NCI-H2171 (cell line): ENCODE measurements around the gene TMEM63B.
A peak's percentile ranks its signal among the peaks of the same experiment; 100 is the strongest.
"Not testable (repeated sequence)": the region's sequence is repeated elsewhere in the genome, so short reads cannot be mapped to it uniquely, and the experiment has no call there.

Source experiments
- DNase-seq: peaks from one replicate; lab custom pipeline; 2025; lab: John Stamatoyannopoulos, UW

The TMEM63B gene

DNA sequence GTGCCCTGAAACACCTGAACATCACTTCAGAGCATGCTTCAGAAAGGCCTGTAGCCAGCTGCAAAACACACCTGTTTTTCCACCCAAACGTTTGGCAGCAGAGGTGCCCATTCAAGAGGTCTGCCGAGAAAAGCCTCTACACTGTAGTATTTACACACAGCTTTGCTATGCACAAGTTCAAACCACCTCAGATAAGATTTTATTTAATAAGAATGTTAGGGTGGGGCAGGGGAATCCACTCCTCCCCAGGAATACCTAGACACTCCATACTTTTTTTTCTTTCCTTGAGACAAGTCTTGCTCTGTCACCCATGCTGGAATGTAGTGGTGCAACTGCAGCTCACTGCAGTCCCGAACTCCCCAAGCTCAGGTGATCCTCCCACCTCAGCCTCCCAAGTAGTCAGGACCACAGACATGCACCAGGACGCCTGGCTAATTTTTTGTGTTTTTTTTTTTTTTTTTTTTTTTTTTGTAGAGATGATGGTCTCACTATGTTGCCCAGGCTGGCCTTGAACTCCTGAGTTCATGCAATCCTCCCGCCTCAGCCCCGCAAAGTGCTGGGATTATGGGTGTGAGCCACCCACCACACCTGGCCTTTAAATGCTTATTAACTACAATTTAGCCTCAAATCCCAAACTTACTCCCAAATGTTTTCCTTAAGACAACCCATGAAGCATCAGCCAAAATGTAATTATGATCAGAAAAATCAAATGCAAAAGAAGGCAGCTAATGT is 9.8 kb upstream of the TMEM63B start:
- DNase-seq: no peak

DNA sequence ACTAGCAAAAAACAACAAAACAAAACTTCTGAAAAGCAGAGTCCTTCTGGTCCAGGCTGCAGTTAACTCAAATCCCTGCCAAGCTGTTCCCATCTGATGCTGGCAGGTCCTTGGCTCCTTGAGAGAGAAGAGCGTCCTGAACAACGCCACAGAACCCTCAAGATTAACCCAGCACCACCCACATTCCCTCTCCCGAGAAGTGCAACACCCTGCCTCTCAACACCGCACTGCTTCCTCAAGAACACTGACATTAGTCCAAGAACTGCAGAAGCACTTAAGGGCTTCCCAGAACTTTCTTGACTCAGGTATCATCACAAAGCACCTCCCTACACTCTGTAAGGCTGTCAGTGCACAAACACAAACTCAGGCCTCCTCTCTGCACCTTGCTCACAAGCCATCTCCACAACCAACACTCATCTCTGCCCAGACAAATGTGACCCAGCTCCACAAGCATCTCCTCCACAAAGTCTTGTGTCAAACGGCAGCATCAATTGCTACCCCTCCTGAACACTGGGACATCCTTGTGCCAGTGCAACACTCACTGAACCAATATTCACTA is 7.6 kb upstream of the TMEM63B start:
- no peak for DNase-seq

DNA sequence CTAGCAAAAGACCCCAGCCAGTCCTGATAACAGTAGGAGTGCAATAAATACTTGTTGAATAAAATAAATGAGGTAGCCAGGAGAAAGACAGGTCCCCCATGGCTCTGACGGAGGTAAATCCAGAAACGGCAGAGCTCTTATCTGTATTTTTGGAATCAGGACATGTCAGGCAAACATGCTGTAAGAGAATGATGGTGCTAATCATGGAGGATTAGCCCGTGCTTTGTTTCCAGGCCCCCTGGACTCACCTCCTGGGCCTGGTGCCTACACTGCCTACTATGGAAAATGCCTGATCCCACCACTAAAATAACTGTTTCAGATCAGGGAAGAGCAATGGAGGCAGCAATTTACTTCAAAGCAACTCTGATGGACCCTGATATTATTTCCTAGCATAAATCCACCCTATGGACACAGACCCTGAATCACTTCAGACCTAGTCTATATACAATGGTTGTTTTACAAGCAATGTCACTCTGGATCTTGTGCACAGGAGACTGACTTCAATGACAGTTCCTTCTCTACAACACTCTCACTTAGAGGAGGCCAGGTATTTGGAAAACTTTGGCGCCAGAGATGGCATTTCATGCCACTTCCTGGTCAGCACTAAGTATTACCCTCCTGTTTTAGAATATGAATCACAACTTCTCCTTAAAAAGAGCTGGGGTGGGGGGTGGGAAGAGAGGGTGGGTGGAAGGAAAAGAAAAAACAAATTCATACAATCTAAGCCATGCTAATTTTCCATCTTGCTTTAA is 6.5 kb upstream of the TMEM63B start:
- no peak for DNase-seq

DNA sequence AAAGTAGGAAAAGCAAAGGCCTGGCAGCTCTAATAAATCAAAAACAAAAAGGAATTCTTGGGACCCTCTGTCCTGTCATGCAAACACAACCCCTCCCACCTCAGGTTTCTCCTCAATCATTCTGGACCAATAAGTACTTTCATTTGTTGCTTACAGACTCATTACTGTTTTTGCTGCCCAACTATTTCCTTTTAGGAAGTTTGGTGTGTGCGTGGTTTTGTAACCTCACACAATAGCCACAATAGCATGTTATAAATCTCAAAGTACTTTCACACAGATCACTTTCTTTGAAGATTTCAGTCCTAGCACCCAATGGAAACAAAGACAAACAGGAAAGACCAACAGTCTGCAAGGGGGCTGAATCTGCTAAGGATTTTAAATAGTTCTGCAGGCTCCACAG is 4.6 kb upstream of the TMEM63B start:
- no peak for DNase-seq

DNA sequence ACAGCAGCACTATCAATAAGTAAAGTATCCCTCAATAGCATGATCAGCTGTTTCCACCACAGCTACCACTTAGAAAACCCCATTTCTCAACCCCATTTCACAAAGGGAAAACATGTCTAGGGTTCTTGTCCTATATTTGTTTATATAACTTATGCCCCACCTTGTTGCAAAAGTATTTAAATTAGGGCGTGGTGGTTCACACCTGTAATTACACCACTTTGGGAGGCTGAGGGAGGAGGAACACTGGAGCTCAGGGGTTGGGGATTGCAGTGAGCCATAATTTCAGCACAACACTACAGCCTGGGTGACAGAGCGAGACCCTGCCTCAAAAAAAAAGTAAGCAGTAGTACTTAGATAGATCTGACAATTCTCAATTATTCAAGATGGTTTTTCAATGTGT is 3.8 kb upstream of the TMEM63B start:
- DNase-seq: no peak

DNA sequence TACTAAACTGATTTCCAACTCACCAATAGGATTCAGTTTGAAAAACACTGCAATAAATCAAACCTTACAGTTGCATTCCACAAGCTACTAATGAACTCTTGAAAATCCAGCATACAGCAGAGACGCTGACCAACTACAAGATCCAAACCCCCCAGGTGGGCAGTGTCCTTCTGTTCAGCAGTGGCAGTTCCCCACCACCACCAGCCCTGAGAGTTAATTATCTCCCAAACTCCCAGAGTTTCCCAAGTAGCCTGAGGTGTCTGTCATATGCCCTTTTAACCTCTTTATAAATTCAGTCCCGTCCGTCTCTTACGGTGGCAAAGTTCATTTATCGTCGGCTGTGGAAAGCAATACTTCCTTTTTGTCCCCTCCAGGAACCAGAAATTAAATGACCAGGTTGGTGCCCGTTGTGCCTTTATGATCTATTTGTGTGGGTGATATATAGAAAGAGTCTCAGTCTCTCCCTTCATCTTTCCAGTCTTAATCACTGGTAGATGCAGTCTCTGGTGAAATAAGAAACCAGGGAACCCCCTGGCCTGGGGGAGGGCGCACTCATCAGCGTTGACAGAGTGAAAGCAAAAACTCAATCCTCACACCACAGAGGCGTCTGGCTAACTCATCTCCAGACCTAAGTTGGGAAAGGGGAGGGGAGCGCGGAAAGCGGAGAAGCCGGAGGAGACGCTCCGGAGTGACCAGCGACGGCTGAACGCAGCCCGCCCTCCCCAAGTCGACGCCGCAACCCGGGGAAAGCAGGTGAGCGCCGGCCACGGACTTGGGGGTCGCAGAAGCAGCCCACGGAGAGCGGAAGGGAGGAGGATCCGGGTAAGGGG is 819 bp upstream of the TMEM63B start:
- DNase-seq: peak; percentile 4

DNA sequence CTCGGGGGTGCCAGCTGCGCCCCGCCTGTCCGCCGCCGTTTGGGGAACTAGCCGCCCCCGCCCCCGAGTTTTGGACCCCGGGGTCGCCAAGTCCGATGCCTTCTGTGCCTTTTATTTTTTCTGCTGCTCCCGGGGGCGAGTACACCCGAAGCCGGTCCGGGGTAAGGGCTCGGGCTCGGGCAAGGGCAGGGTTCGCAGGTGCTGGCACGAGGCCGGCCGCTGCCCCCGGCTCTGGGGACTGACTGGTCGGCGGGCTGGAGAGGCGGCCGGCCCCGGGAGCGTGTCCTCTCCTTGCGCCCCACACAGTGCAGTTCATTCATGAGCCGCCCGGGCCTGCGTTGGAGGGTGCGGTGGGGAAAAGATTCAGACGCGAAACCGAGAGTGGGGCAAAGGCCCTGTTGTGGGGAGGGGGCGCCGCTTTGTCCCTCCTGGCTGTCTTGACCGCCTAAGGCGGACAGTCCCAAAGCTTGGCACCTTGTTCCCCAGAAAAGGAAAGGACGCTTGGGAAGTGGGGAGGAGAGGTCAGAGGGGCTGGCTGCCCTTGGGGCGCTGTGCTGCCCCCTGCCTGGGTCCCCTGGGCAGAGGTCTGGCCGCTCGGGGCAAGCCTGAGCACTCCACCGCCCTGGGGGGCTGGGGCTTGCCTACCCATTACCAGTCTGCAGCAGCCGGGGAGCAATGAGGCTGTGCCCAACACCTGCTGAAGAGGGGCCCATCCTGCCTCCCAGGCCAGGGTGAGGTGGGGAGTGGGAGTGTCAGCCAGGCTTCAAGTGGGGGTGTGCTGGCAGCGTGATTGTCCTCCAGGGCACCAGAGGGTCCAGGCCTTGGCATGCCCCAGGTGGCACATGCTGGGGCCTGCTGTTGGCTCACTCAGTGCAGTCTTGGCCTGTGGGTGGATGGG is 915 bp downstream of the TMEM63B start:
- DNase-seq: no peak

DNA sequence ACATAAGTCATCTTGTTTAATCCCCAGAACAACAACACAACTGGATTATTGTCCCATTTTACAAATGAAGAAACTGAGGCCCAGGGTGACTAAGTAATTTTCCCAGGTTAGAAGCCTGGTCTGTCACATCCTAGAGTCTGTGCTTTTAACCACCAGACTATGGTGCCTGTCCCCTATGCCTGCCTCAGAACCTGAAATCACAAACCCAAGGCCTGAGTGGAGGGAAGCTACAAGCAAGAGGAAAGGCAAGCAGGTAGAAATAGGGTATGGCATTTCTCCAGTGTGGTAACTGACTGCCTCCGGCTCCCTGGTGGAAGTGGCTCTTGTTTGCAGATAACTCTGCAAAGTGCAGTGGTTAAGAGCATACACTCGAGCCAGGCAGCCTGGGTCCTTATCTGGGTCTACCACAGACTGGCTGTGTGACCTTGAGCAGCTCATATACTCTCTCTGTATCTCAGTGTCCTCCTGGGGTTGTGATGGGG is 2.5 kb downstream of the TMEM63B start:
- no peak for DNase-seq

DNA sequence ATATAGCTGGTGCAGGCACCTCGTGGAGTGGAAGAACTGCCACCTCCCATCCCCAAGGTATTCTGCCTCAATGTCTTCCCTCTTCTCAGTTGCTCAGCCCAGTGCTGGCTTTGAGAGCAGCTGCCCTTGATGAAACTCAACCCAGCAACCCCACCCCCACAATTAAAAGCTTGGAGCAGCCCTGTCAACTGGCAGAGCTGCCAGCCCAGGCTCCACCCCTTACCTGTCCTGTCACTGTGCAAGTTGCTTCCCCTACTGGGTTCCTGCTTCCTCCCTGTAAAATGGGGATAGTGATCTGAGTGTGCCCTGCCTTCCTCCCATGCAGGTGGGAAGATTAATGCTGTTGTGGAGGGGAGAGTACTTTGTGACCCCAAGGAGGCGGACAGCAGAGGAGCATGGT is 4.5 kb downstream of the TMEM63B start:
- DNase-seq: peak; percentile 53

DNA sequence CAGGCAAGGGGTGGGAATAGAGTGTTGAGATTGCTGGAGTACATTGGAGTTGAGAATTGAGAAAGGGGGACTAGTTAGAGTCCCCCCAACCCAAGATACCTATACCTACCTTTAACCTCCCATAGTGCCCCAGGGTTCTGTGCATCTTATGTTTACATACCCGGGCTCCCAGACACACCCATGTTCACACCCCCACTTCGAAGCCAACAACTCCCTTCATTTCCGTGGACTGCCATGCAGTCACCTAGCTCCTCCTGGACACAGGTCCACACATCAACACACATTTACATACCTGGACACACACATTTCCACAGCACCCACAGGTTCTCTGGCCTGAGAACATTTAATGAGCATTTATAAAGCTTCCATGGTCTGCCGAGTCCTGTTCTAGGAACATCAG is 5.1 kb downstream of the TMEM63B start:
- DNase-seq: no peak

DNA sequence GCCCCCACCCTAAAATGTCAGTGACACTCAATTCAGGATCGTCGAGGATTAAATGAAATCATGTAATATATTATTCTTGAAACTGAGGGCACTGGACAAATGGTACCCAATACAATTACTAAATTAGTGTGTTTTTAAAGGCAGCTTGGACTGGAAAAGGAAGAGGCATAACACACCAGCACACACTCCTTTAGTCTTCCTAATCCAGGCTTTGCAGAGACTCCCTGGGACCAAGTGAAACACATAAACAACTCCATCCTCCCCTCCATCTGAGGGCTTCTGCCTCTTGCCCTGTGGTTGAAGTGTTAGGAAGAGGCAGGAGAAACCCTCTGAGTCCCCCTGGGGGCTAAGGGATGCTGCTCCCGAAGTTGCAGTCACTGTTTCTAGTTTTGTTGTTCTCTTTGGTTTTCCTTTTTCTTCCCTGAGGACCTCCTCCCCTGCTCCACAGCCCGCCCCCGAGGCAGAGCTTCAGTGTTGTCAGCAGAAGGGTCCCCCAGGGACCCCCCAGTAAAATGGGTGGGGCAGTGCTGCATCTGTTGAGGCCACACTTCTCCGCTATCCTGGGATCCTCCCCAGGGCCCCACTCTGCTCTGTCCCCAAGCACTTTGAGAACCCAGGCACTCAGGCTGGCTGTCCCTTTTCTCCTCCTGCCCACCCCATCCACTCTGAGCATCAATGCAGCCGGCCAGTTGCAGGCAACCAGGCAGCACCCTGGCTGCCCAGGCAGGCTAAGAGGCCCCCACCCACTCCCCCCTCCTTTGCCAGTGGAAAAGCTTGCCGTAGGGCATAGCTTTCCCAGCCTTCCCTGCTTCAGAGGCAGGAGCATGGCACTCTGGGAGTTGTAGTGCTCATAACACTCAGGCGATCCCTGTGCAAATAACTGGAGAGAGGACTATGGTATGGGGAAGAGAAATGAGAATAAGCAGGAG is 5.9 kb downstream of the TMEM63B start:
- DNase-seq: peak; percentile 79

DNA sequence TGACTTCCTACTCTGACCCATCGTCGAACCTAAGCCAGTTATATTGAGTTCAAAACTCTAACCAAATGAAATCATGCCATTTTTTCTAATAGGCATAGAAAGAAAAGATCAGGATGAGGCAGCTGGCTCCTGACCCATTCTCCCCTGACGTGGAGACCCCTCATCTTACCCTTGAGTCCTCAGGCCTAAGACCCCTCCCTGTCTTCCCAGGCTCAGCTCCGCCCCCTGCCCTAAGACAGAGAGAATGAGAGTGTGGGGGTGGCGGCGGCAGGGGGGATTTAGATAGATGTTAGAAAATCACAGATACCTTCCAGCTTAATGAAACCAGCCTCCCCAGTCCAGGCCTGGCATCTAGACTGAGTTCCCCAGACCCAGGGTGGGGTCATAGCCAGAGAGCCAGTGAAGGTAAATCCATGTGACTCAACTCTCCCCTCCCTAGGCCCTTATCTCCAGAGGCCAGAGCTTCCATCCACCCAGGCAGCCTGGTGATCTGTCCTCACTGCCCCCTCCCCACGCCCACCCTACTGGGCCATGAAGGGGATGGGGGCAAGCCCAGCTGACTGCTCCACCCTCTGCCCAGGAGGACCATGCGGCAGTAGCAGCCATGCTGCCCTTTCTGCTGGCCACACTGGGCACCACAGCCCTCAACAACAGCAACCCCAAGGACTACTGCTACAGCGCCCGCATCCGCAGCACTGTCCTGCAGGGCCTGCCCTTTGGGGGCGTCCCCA is 6.8 kb downstream of the TMEM63B start:
- no peak for DNase-seq

DNA sequence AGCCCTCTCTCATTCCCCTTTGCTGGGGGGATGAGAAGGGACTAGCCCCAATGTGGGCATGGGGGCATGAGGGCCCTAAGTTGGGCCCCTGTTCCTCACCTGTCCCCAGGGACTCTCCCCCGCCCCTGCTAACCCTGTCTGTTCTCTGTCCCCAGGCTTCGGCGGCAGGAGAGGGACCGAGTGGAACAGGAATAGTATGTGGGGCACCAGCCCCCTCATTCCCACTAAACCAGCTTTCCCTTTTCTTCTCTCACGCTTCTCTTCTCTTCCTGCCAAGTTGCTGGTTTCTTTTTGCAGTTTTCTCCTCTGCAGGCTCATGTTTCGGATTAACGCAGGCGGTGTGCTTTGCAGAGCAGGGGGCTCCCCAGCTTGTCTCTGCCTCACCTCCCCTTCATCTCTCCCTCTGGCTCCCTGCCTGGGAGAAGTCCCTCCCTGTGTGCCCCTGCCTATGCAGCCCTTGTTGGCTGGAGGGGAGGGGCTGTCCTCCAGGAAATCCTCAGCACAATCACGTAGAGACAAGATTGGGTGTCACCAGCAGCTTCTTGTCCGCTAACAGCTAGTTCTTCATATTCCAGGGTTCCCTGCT is 7.9 kb downstream of the TMEM63B start:
- DNase-seq: no peak

DNA sequence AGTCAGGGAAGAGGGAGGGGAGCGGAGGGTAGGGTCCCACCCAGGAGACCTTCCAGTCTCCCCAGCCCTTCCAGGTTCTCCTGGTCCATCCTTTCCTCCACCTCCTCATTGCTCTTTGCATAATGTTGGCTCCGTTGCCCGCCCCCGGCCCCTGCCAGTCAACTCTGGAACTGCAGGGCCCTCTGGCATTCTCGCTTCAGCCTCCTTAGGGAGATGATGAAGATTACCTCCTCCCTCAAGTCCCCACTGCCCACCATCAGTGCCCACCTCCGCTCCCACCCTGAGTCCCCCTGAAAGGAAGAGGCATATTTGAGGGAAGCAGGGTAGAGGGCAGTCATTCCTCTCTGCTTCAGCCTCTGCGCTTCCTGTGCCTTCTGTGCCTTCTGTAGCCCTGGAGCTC is 8.5 kb downstream of the TMEM63B start:
- no peak for DNase-seq

DNA sequence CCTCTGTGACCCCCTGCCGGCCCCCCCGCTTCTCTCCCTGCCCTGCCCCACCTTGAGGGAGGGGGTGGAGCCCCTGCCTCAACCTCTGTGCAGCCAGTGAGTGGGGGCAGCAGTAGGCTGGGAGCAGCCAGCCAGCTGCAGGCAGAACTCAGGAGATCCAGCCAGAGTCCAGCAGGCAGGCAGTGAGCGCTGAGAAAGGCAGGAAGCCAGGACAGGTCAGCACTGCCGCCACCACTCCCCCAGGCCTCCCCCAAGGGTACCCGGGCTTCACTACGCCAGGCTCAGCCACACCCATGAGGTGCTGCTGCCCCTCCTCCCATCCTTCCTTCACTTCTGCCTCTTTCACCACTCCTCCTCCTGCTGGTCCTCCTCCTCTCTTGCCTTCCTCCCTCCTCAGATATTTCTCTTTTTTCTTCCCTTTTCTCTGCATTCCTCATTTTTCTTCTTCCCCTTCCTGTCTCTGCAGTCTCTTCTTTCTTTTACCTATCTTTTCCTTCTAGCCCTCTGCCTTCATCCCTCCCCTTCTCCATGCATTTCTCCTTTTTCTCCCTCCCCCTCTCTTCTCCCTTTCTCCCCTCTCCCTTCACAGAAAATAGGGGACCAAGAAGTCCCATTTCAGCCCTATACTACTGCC is 11.5 kb downstream of the TMEM63B start:
- DNase-seq: no peak

DNA sequence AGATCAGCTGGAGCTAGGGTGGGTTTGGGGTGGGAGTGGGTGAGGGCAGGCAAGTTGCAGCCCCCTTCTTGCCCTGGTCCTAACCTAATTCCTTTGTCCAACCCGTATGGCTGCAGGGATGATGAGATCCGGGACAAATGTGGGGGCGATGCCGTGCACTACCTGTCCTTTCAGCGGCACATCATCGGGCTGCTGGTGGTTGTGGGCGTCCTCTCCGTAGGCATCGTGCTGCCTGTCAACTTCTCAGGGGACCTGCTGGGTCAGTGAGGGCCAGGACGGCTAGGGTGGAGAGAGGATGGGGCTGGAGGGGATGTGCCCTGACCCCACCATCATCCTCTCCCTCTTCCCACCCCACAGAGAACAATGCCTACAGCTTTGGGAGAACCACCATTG is 12.0 kb downstream of the TMEM63B start:
- no peak for DNase-seq

DNA sequence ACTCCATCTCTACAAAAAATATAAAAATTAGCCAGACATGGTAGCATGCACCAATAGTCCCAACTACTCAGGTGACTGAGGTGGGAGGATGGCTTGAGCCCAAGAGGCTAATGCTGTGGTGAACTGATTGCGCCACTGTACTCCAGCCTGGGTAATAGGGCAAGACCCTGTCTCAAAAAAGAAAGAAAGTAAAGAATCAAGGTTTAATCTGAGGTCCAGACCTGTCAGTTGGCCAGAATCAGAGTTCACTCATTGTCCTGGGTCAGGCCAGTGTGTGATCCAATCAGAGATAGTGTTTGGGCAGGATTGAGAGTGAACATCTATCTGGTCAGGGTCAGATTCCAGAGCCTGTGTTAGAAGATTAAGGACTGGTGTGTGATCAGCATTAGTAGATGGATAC is 15.5 kb downstream of the TMEM63B start:
- no peak for DNase-seq

DNA sequence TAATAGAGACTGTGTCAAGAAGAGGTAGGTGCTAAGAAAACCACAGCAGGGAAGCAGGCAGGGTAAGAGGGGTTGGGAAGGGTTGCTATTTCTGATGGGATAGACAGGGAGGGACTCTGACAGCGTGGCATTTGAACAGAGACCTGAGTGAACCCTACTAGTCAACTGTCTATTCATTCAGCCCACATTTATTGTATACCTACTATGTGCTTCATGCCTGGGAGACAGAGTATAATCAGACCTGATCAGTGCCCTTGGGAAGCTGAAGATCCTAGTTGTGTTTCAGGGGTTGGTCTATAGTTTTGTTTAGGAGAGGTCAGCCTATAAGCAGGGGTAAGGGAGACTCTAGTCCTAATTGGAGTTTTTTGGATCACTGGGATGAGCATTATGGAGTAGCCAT is 16.4 kb downstream of the TMEM63B start:
- no peak for DNase-seq

DNA sequence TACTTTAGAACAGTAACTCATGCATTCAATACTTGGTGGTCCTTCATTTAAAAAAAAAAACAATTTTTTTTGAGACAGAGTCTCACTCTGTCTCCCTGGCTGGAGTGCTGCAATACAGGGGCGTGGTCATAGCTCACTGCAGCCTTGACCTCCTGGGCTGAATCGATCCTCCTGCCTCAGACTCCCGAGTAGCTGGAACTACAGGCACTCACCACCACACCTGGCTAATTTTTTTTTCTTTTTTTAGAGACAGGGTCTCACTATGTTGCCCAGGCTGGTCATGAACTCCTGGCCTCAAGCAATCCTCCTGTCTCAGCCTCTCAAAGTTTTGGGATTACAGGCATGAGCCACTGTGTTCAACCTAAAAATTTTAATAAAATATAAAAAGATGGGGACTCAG is 17.2 kb downstream of the TMEM63B start:
- not testable (repeated sequence) for DNase-seq
